ENCODE data around the gene DTNA.

Gene DTNA

GRCh38 chr18:34795070-34795732 lies 85.1 kb downstream of the DTNA start:
- DNase-seq (ENCODE audit: low read depth): no peak
- no peak overlapping the region for H3K4me3 ChIP-seq (ENCODE audit: low read length)
- TF ChIP-seq CTCF (conservative IDR thresholded peaks at IDR 0.05; ENCODE audit: low read depth, low read length): no peak

GRCh38 chr18:34796035-34796657 lies 86.0 kb downstream of the DTNA start:
- DNase-seq (ENCODE audit: low read depth): no peak
- H3K4me3 ChIP-seq (ENCODE audit: low read length): no peak overlapping the region
- no peak for TF ChIP-seq CTCF (conservative IDR thresholded peaks at IDR 0.05; ENCODE audit: low read depth, low read length)

DNA sequence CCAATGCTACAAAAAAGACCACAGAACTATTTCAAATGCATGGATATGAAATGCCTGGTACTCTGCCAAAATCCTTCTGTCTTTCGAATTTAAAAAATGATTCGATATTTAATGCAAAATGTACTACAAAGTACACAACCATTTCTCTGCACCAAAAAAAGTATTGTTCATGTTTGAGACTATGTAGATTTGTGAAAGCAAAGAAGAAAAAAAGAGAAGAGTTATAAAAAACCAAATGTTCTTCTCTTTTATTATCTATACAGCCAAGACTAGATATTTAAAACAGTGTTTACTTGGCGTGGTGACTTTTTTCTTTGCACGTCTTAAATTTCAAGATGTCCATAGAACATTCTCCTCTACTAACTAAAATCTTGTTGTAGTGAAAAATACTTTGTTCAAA lies 89.2 kb downstream of the DTNA start:
- no peak for DNase-seq (ENCODE audit: low read depth)
- no peak overlapping the region for H3K4me3 ChIP-seq (ENCODE audit: low read length)
- no peak for TF ChIP-seq CTCF (conservative IDR thresholded peaks at IDR 0.05; ENCODE audit: low read depth, low read length)

- TF ChIP-seq CTCF (conservative IDR thresholded peaks at IDR 0.05; ENCODE audit: low read depth, low read length): no peak
- H3K4me3 ChIP-seq (ENCODE audit: low read length): no peak overlapping the region
- DNase-seq (ENCODE audit: low read depth): no peak
Measured at GRCh38 chr18:34800381-34800780, 90.3 kb downstream of the DTNA start.

DNA sequence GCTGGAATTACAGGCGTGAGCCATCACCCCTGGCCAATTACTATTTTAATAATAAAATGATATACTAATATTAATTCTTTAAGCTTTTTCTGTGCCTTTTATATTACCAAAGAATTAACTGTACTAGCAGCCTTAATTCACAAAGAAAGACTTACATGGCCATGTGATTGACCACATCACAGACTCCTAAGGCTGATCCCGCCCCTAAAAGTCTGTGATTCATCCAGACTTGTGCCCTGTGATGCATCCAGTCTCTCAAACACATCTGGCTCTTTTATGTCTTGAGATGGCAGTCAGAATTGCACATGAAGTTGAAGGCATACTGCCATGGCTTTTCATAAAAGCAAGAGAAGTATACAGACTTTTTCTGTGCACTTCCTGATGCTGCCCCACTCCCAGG lies 91.7 kb downstream of the DTNA start:
- no peak for TF ChIP-seq CTCF (conservative IDR thresholded peaks at IDR 0.05; ENCODE audit: low read depth, low read length)
- peak; percentile 48 for DNase-seq (ENCODE audit: low read depth)
- no peak overlapping the region for H3K4me3 ChIP-seq (ENCODE audit: low read length)

- no peak for DNase-seq (ENCODE audit: low read depth)
- H3K4me3 ChIP-seq (ENCODE audit: low read length): no peak overlapping the region
- TF ChIP-seq CTCF (conservative IDR thresholded peaks at IDR 0.05; ENCODE audit: low read depth, low read length): no peak
Measured at GRCh38 chr18:34802959-34803358, 92.9 kb downstream of the DTNA start.

- no peak overlapping the region for H3K4me3 ChIP-seq (ENCODE audit: low read length)
- DNase-seq (ENCODE audit: low read depth): no peak
- no peak for TF ChIP-seq CTCF (conservative IDR thresholded peaks at IDR 0.05; ENCODE audit: low read depth, low read length)
Measured at GRCh38 chr18:34803877-34804400, 93.8 kb downstream of the DTNA start.

Measured in retinal pigment epithelial cell (primary cell).